ENCODE measurements around the gene PEPD.

GRCh38 chr19:33405553-33406461 lies 115.8 kb downstream of the PEPD start:
- no peak for TF ChIP-seq CTCF (IDR thresholded peaks at IDR 0.05)
- TF ChIP-seq POLR2A (IDR thresholded peaks at IDR 0.05): no peak
- TF ChIP-seq POLR2AphosphoS5 (IDR thresholded peaks at IDR 0.05): no peak
